Kasumi-1 (cell line): Measurements from ENCODE around the gene XBP1.
"Not testable (repeated sequence)": the region's sequence is repeated elsewhere in the genome, so short reads cannot be mapped to it uniquely, and the experiment has no call there.

ENCODE experiments used
- DNase-seq, 2 experiments: peaks; one replicate each; lab custom pipeline; 2025; lab: John Stamatoyannopoulos, UW

XBP1 gene

GRCh38 chr22:28800308-28801041 lies at the start of gene XBP1:
XBP1 (minus strand) TSS chr22:28800569.
- DNase-seq, result peak; percentile 85 to 89

GRCh38 chr22:28846994-28847393 lies 46.6 kb upstream of the XBP1 start:
- no peak for DNase-seq

GRCh38 chr22:28844277-28844676 lies 43.9 kb upstream of the XBP1 start:
- not testable (repeated sequence) for DNase-seq

GRCh38 chr22:28843633-28844032 lies 43.3 kb upstream of the XBP1 start:
- DNase-seq, result no peak

GRCh38 chr22:28841111-28841510 lies 40.7 kb upstream of the XBP1 start:
- peak; percentile 14 to 25 for DNase-seq

- no peak for DNase-seq
These were observed 38.6 kb upstream of the XBP1 start for GRCh38 chr22:28838971-28839370.

GRCh38 chr22:28837640-28838039 lies 37.3 kb upstream of the XBP1 start:
- DNase-seq, result no peak

GRCh38 chr22:28835630-28836189 lies 35.3 kb upstream of the XBP1 start:
- no peak for DNase-seq

GRCh38 chr22:28833276-28833923 lies 33.0 kb upstream of the XBP1 start:
- no peak for DNase-seq

GRCh38 chr22:28832731-28833130 lies 32.4 kb upstream of the XBP1 start:
- no peak for DNase-seq

- DNase-seq, result no peak
These were observed 31.0 kb upstream of the XBP1 start for GRCh38 chr22:28831140-28832072.

- DNase-seq, result no peak
These were observed 30.1 kb upstream of the XBP1 start for GRCh38 chr22:28830441-28830840.

GRCh38 chr22:28829358-28830181 lies 29.2 kb upstream of the XBP1 start:
- peak; percentile 71 to 72 for DNase-seq

- no peak for DNase-seq
These were observed 26.6 kb upstream of the XBP1 start for GRCh38 chr22:28826921-28827320.

GRCh38 chr22:28826430-28826829 lies 26.1 kb upstream of the XBP1 start:
- not testable (repeated sequence) for DNase-seq

GRCh38 chr22:28824455-28824854 lies 24.1 kb upstream of the XBP1 start:
- not testable (repeated sequence) for DNase-seq

GRCh38 chr22:28822930-28823551 lies 22.7 kb upstream of the XBP1 start:
- DNase-seq, result no peak

GRCh38 chr22:28821452-28821851 lies 21.1 kb upstream of the XBP1 start:
- no peak for DNase-seq

- no peak for DNase-seq
These were observed 20.5 kb upstream of the XBP1 start for GRCh38 chr22:28820885-28821284.

- no peak for DNase-seq
These were observed 19.1 kb upstream of the XBP1 start for GRCh38 chr22:28819253-28820096.
